ENCODE results near the gene ANKRD33B. TPM values are rescaled to one million over a fixed set of nuclear protein-coding genes. Genes with fewer than 3 reads are reported as not detected.
A peak's percentile ranks its signal among the peaks of the same experiment; 100 is the strongest.

Gene ANKRD33B
- total and polyA plus RNA-seq, 11 donors: 0.98 to 33.8 (median 4.9) TPM

- DNase-seq (no peak), ATAC-seq (peak in 2 of 4 donors; percentile 21)
- no peaks in the 10 kb centered on the region for H3K9me3 ChIP-seq
- no peak overlapping the region for H3K27ac ChIP-seq
- peaks cover 0 to 18% (median 0%) of the 10 kb centered on the region in 12 donors for H3K4me1 ChIP-seq
- H3K36me3 ChIP-seq: peaks cover 0 to 22% (median 2%) of the 10 kb centered on the region in 9 donors
- TF ChIP-seq CTCF (IDR thresholded peaks at IDR 0.05): no peak
- no peak for TF ChIP-seq POLR2A (IDR thresholded peaks at IDR 0.05)
- H3K27me3 ChIP-seq: no peaks in the 10 kb centered on the region
- intact Hi-C loops (cut with DNase I): no loop called here
- 83 to 89% (median 84%) methylated on average over 29 of the region's 29 CpGs for WGBS, 4 donors
- H3K4me3 ChIP-seq: no peak overlapping the region
Observed at GRCh38 chr5:10655161-10655971, 91.5 kb downstream of the ANKRD33B start.

- no peaks in the 10 kb centered on the region for H3K9me3 ChIP-seq
- H3K36me3 ChIP-seq: peaks cover 0 to 17% (median 2%) of the 10 kb centered on the region in 9 donors
- H3K4me1 ChIP-seq: peaks cover 0 to 18% (median 0%) of the 10 kb centered on the region in 12 donors
- H3K27me3 ChIP-seq: no peaks in the 10 kb centered on the region
- no peak for ATAC-seq
- no peak overlapping the region for H3K27ac ChIP-seq
- no peak for TF ChIP-seq POLR2A (IDR thresholded peaks at IDR 0.05)
- no peak for TF ChIP-seq CTCF (IDR thresholded peaks at IDR 0.05)
- WGBS, 4 donors: 90 to 93% (median 91%) methylated on average over 13 to 18 of the region's 18 CpGs
- DNase-seq: no peak
- intact Hi-C loops (cut with DNase I): no loop called here
- no peak overlapping the region for H3K4me3 ChIP-seq
Observed at GRCh38 chr5:10655972-10656830, 92.3 kb downstream of the ANKRD33B start.

- Histone ChIP-seq H3K27me3 (no peaks in the 10 kb centered on the region), H3K36me3 (peaks cover 0 to 10% (median 0%) of the 10 kb centered on the region in 9 donors), H3K4me1 (peaks cover 0 to 8% (median 0%) of the 10 kb centered on the region in 12 donors), H3K27ac (no peak overlapping the region), H3K9me3 (no peaks in the 10 kb centered on the region), H3K4me3 (no peak overlapping the region)
- no peak for DNase-seq
- intact Hi-C loops (cut with DNase I): no loop called here
- TF ChIP-seq CTCF (IDR thresholded peaks at IDR 0.05): no peak
- TF ChIP-seq POLR2A (IDR thresholded peaks at IDR 0.05): no peak
- ATAC-seq: no peak
- 80 to 95% (median 82%) methylated on average over 4 of the region's 4 CpGs for WGBS, 4 donors
Observed at GRCh38 chr5:10658265-10658664, 94.4 kb downstream of the ANKRD33B start.

GRCh38 chr5:10660135-10660534 is 96.3 kb downstream of the ANKRD33B start:
- no peaks in the 10 kb centered on the region for H3K9me3 ChIP-seq
- no peak overlapping the region for H3K4me3 ChIP-seq
- intact Hi-C loops (cut with DNase I): no loop called here
- peaks cover 0 to 12% (median 0%) of the 10 kb centered on the region in 12 donors for H3K4me1 ChIP-seq
- no peaks in the 10 kb centered on the region for H3K27me3 ChIP-seq
- no peak for ATAC-seq
- no peak overlapping the region for H3K27ac ChIP-seq
- DNase-seq: no peak
- peaks cover 0 to 7% (median 0%) of the 10 kb centered on the region in 9 donors for H3K36me3 ChIP-seq
- 73 to 92% (median 90%) methylated on average over 3 of the region's 3 CpGs for WGBS, 4 donors
- TF ChIP-seq CTCF (IDR thresholded peaks at IDR 0.05): no peak
- TF ChIP-seq POLR2A (IDR thresholded peaks at IDR 0.05): no peak

All from heart left ventricle (tissue), 16 donors.